Measurements from ENCODE around the gene NR2F6.

DNA sequence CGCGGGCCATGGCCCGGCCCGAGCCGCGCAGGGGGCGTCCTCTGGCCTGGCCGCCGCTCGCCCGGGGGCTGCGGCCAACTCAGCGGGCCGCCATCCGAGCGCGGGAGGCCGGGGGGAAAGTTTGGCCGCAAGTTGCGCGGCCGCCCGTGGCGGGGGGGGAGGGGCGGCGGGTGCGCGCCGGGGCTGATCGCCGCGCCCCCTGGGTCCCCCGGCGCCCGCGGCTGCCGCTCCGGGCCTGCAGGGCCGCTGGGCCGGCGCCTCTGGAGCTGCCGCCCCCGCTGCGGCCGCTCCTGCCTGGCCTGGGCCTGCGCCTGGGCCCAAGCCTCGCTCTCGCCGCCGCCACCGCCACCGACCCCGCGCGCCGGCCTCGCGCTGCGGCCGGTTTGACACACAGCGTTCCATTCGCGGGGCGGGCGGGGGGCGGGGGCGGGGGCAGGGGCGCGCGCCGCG lies at the start of gene NR2F6:
- TF ChIP-seq POLR2AphosphoS5 (IDR thresholded peaks at IDR 0.05; ENCODE audit: low read depth, low read length) (no peak), POLR2A (IDR thresholded peaks at IDR 0.05; ENCODE audit: low read depth, low read length) (no peak), TAF1 (IDR thresholded peaks at IDR 0.05; ENCODE audit: low read depth, low read length) (no peak), POU2F2 (IDR thresholded peaks at IDR 0.05; ENCODE audit: low read depth, low read length) (no peak)
